GM23338 (cell line): ENCODE measurements around the gene ANO10. TPM values are rescaled to one million over a fixed set of nuclear protein-coding genes. Genes with fewer than 3 reads are reported as not detected.
"Not testable (repeated sequence)": the region's sequence is repeated elsewhere in the genome, so short reads cannot be mapped to it uniquely, and the experiment has no call there.

ENCODE experiments used
- ATAC-seq: fragments of 200-7000 bp; cut with Tn5 transposase; 3 replicates; pipeline ENCODE4 v1.9.1; 2020
- DNase-seq: peaks from one replicate; pipeline ENCODE4 v3.0.0-alpha.2; 2015; ENCODE audit warnings: low spot score
- H2AFZ ChIP-seq: fragments of 200-600 bp; sonication (generic); 2 replicates; pipeline ENCODE4 v1.8.0; 2016; ENCODE audit warnings: antibody characterized with exemption, mild to moderate bottlenecking, moderate library complexity
- H3F3A ChIP-seq: fragments of 200-600 bp; sonication (generic); replicated peaks from 2 replicates; pipeline ENCODE4 v1.8.0; 2017; ENCODE audit warnings: antibody characterized with exemption, mixed run types, low read depth
- H3K27ac ChIP-seq: fragments of 200-600 bp; sonication (generic); 2 replicates; pipeline ENCODE4 v1.6.1; 2016; ENCODE audit warnings: low read depth
- H3K27me3 ChIP-seq: fragments of 200-600 bp; sonication (generic); 2 replicates; pipeline ENCODE4 v1.8.0; 2016; ENCODE audit warnings: mild to moderate bottlenecking, mixed run types, moderate library complexity; ENCODE audit not compliant: insufficient read depth
- H3K36me3 ChIP-seq: fragments of 200-600 bp; sonication (generic); 2 replicates; pipeline ENCODE4 v1.8.0; 2016; ENCODE audit warnings: mild to moderate bottlenecking; ENCODE audit not compliant: insufficient read depth
- H3K4me1 ChIP-seq: fragments of 200-600 bp; sonication (generic); 2 replicates; pipeline ENCODE4 v1.8.0; 2016; ENCODE audit warnings: mild to moderate bottlenecking, moderate library complexity; ENCODE audit not compliant: insufficient read depth
- H3K4me2 ChIP-seq: fragments of 200-600 bp; sonication (generic); 2 replicates; pipeline ENCODE4 v1.7.1; 2017; ENCODE audit warnings: mixed run types
- H3K4me3 ChIP-seq: fragments of 200-600 bp; sonication (generic); 2 replicates; pipeline ENCODE4 v1.6.1; 2016; ENCODE audit warnings: mixed run types
- H3K79me2 ChIP-seq: fragments of 200-600 bp; sonication (generic); replicated peaks from 2 replicates; pipeline ENCODE4 v1.8.0; 2017; ENCODE audit warnings: mild to moderate bottlenecking; ENCODE audit not compliant: insufficient read depth
- H3K9me2 ChIP-seq: fragments of 200-600 bp; sonication (generic); 2 replicates; pipeline ENCODE4 v1.8.0; 2017; ENCODE audit not compliant: insufficient read depth
- H4K20me1 ChIP-seq: fragments of 200-600 bp; sonication (generic); replicated peaks from 2 replicates; pipeline ENCODE4 v1.8.0; 2017; ENCODE audit warnings: mild to moderate bottlenecking; ENCODE audit not compliant: insufficient read depth
- H3K27ac Mint-ChIP-seq: 2 replicates; pipeline ENCODE4 v1.8.0; 2020; ENCODE audit warnings: inconsistent platforms, mild to moderate bottlenecking, moderate library complexity, mixed read lengths
- H3K27me3 Mint-ChIP-seq: 3 replicates; pipeline ENCODE4 v1.8.0; 2022; ENCODE audit warnings: low read depth, mild to moderate bottlenecking, moderate library complexity, mixed read lengths, inconsistent platforms; ENCODE audit not compliant: insufficient read depth, poor library complexity
- H3K36me3 Mint-ChIP-seq: 3 replicates; pipeline ENCODE4 v1.8.0; 2021; ENCODE audit warnings: low read depth, mild to moderate bottlenecking, inconsistent platforms, moderate library complexity, mixed read lengths
- H3K4me1 Mint-ChIP-seq: 3 replicates; pipeline ENCODE4 v1.8.0; 2020; ENCODE audit warnings: mild to moderate bottlenecking, inconsistent platforms, mixed read lengths
- H3K4me3 Mint-ChIP-seq: 3 replicates; pipeline ENCODE4 v1.8.0; 2021; ENCODE audit warnings: moderate library complexity, mild to moderate bottlenecking, inconsistent platforms, mixed read lengths
- H3K9me3 Mint-ChIP-seq: 3 replicates; pipeline ENCODE4 v1.8.0; 2020; ENCODE audit warnings: moderate library complexity, mild to moderate bottlenecking, inconsistent platforms, mixed read lengths
- CREB1 ChIP-seq: fragments of 250-450 bp; sonication (Bioruptor Pico); IDR thresholded peaks from 2 replicates; pipeline ENCODE4 v1.5.0; 2020; ENCODE audit warnings: low read depth, mild to moderate bottlenecking, moderate library complexity
- CTCF ChIP-seq, 2 experiments: fragments of 200-600 bp in 1 of 2; sonication (generic) in 1 of 2; conservative IDR thresholded peaks; 2 replicates each; pipeline versions ENCODE4 v1.5.1 to v1.6.1; 2016 to 2017; ENCODE audit warnings: antibody characterized with exemption in 2 of 2, low read depth in 2 of 2, mild to moderate bottlenecking in 2 of 2, moderate library complexity in 1 of 2
- ETS1 ChIP-seq: IDR thresholded peaks from 2 replicates; pipeline ENCODE4 v1.6.1; 2016; ENCODE audit warnings: antibody characterized with exemption
- EZH2 ChIP-seq: fragments of 200-600 bp; sonication (generic); IDR thresholded peaks from one replicate; pipeline ENCODE4 v1.8.0; 2017; ENCODE audit warnings: antibody characterized with exemption, mild to moderate bottlenecking, low read depth; ENCODE audit not compliant: unreplicated experiment
- EZH2phosphoT487 ChIP-seq: fragments of 200-600 bp; sonication (generic); IDR thresholded peaks from one replicate; pipeline ENCODE4 v1.8.1; 2018; ENCODE audit warnings: antibody characterized with exemption; ENCODE audit not compliant: unreplicated experiment
- JUNB ChIP-seq: IDR thresholded peaks from one replicate; pipeline ENCODE4 v1.6.1; 2016; ENCODE audit warnings: antibody characterized with exemption; ENCODE audit not compliant: unreplicated experiment
- NANOG ChIP-seq: IDR thresholded peaks from 2 replicates; pipeline ENCODE4 v1.6.1; 2016; ENCODE audit warnings: antibody characterized with exemption, borderline replicate concordance
- POLR2AphosphoS5 ChIP-seq: IDR thresholded peaks from 2 replicates; pipeline ENCODE4 v1.6.1; 2016; ENCODE audit warnings: antibody characterized with exemption, low read depth
- REST ChIP-seq: IDR thresholded peaks from one replicate; pipeline ENCODE4 v1.6.1; 2018; ENCODE audit warnings: antibody characterized with exemption; ENCODE audit not compliant: unreplicated experiment
- ZNF114 ChIP-seq: fragments of 250-450 bp; sonication (Bioruptor Pico); IDR thresholded peaks from 2 replicates; pipeline ENCODE4 v1.5.0; 2020; ENCODE audit warnings: mild to moderate bottlenecking, moderate library complexity
- ZNF331 ChIP-seq: fragments of 250-450 bp; sonication (Bioruptor Pico); IDR thresholded peaks from 2 replicates; pipeline ENCODE4 v1.5.0; 2020; ENCODE audit warnings: low read depth, mild to moderate bottlenecking, moderate library complexity
- polyA plus RNA-seq: library from polyadenylated mRNA; unstranded; fragments of >200 nt; fragmentation: Nextera tagmentation; extraction: Ambion mirVana; gene quantifications from 2 replicates; pipeline ENCODE4 v1.2.1, GENCODE V29; 2016
- total RNA-seq: library from RNA; depleted of rRNA; stranded (reverse); fragments of >200 nt; shearing (Covaris generic); gene quantifications from 2 replicates; pipeline ENCODE4 v1.2.3, GENCODE V29; 2014

Gene ANO10
- total and polyA plus RNA-seq, 2 experiments from 2014 or later = 29.2 to 48.1 TPM

- no peak for TF ChIP-seq CTCF (conservative IDR thresholded peaks at IDR 0.05; ENCODE audit: low read depth in 2 of 2)
- TF ChIP-seq NANOG = no peak
- no peak for TF ChIP-seq REST
- no peak for TF ChIP-seq POLR2AphosphoS5
- no peak for TF ChIP-seq EZH2
- TF ChIP-seq ZNF331 = no peak
- TF ChIP-seq ZNF114 (CRISPR knock-in tag) = no peak
- TF ChIP-seq CREB1 (CRISPR knock-in tag) = no peak
- TF ChIP-seq JUNB = no peak
- TF ChIP-seq ETS1 = no peak
- no peak for TF ChIP-seq EZH2phosphoT487
Observed at GRCh38 chr3:43461345-43461744, 160.5 kb downstream of the ANO10 start (continued).

- not testable (repeated sequence) for ATAC-seq, H2AFZ ChIP-seq, H3K36me3 ChIP-seq, H3F3A ChIP-seq, H4K20me1 ChIP-seq, H3K27ac Mint-ChIP-seq, H3K4me3 ChIP-seq, H3K27me3 ChIP-seq, H3K27ac ChIP-seq, H3K4me1 ChIP-seq, H3K27me3 Mint-ChIP-seq, H3K4me3 Mint-ChIP-seq, H3K4me2 ChIP-seq, DNase-seq, H3K79me2 ChIP-seq
- peaks cover 11% of the 10 kb centered on the region for H3K9me3 Mint-ChIP-seq
- peaks cover 18% of the 10 kb centered on the region for H3K36me3 Mint-ChIP-seq
- peaks cover 12% of the 10 kb centered on the region for H3K9me2 ChIP-seq
- H3K4me1 Mint-ChIP-seq = peaks cover 14% of the 10 kb centered on the region
Observed at GRCh38 chr3:43457038-43457437, 164.8 kb downstream of the ANO10 start.
